ENCODE data around the gene DHFR2.
A peak's percentile ranks its signal among the peaks of the same experiment; 100 is the strongest.
"Not testable (repeated sequence)": the region's sequence is repeated elsewhere in the genome, so short reads cannot be mapped to it uniquely, and the experiment has no call there.

Gene DHFR2

GRCh38 chr3:94061297-94061696, 1.4 kb downstream of the DHFR2 start:
- no peak for ATAC-seq

GRCh38 chr3:94050546-94050945, 12.2 kb downstream of the DHFR2 start:
- no peak for TF ChIP-seq CREB5 (CRISPR knock-in tag; IDR thresholded peaks at IDR 0.05; ENCODE audit: low read depth)
- peak; percentile 23; the same call in 1 of the 2 replicates for TF ChIP-seq ISL1 (CRISPR knock-in tag; IDR thresholded peaks at IDR 0.05)
- peak; percentile 80 for TF ChIP-seq TCF4 (CRISPR knock-in tag; IDR thresholded peaks at IDR 0.05; ENCODE audit: borderline replicate concordance)
- peak; percentile 51; the same call in 1 of the 3 replicates for ATAC-seq

More at GRCh38 chr3:94061297-94061696, 1.4 kb downstream of the DHFR2 start:
- TF ChIP-seq ARNTL (CRISPR knock-in tag; IDR thresholded peaks at IDR 0.05; ENCODE audit: borderline replicate concordance, low read depth) (no peak), POU6F1 (CRISPR knock-in tag; IDR thresholded peaks at IDR 0.05; ENCODE audit: borderline replicate concordance, low read depth) (no peak), ZNF8 (CRISPR knock-in tag; IDR thresholded peaks at IDR 0.05) (no peak), OSR1 (CRISPR knock-in tag; IDR thresholded peaks at IDR 0.05) (no peak), PATZ1 (CRISPR knock-in tag; IDR thresholded peaks at IDR 0.05; ENCODE audit: borderline replicate concordance) (no peak), ISL1 (CRISPR knock-in tag; IDR thresholded peaks at IDR 0.05) (no peak)

- no peak for ATAC-seq
- TF ChIP-seq ZFP3 (CRISPR knock-in tag; IDR thresholded peaks at IDR 0.05) (no peak), BACH2 (CRISPR knock-in tag; IDR thresholded peaks at IDR 0.05; ENCODE audit: borderline replicate concordance) (no peak), ZNF70 (CRISPR knock-in tag; IDR thresholded peaks at IDR 0.05) (no peak), RARB (CRISPR knock-in tag; IDR thresholded peaks at IDR 0.05) (no peak), POU6F1 (CRISPR knock-in tag; IDR thresholded peaks at IDR 0.05; ENCODE audit: borderline replicate concordance, low read depth) (no peak), GLIS3 (CRISPR knock-in tag; IDR thresholded peaks at IDR 0.05) (no peak), PPARA (CRISPR knock-in tag; IDR thresholded peaks at IDR 0.05; ENCODE audit: borderline replicate concordance) (no peak)
These were observed 13.4 kb downstream of the DHFR2 start for GRCh38 chr3:94049267-94049666.

GRCh38 chr3:94046533-94046932, 16.2 kb downstream of the DHFR2 start:
- no peak for TF ChIP-seq ZNF565 (CRISPR knock-in tag; conservative IDR thresholded peaks at IDR 0.05; ENCODE audit: low read depth)
- TF ChIP-seq RARB (CRISPR knock-in tag; IDR thresholded peaks at IDR 0.05) = no peak
- no peak for TF ChIP-seq PPARA (CRISPR knock-in tag; IDR thresholded peaks at IDR 0.05; ENCODE audit: borderline replicate concordance)
- ATAC-seq = no peak

GRCh38 chr3:94044100-94044936, 18.4 kb downstream of the DHFR2 start:
- ATAC-seq = not testable (repeated sequence)

- TF ChIP-seq ZFP30 (CRISPR knock-in tag; IDR thresholded peaks at IDR 0.05) (no peak), POU6F1 (CRISPR knock-in tag; IDR thresholded peaks at IDR 0.05; ENCODE audit: borderline replicate concordance, low read depth) (no peak), SNAI2 (CRISPR knock-in tag; IDR thresholded peaks at IDR 0.05) (no peak), RARB (CRISPR knock-in tag; IDR thresholded peaks at IDR 0.05) (no peak), TCF4 (CRISPR knock-in tag; IDR thresholded peaks at IDR 0.05; ENCODE audit: borderline replicate concordance) (no peak), CSRNP3 (CRISPR knock-in tag; IDR thresholded peaks at IDR 0.05) (no peak), BACH2 (CRISPR knock-in tag; IDR thresholded peaks at IDR 0.05; ENCODE audit: borderline replicate concordance) (no peak)
- ATAC-seq = no peak
These were observed 19.4 kb downstream of the DHFR2 start for GRCh38 chr3:94043285-94043684.
